Measurements from ENCODE around the gene SHC3.

Gene SHC3

DNA sequence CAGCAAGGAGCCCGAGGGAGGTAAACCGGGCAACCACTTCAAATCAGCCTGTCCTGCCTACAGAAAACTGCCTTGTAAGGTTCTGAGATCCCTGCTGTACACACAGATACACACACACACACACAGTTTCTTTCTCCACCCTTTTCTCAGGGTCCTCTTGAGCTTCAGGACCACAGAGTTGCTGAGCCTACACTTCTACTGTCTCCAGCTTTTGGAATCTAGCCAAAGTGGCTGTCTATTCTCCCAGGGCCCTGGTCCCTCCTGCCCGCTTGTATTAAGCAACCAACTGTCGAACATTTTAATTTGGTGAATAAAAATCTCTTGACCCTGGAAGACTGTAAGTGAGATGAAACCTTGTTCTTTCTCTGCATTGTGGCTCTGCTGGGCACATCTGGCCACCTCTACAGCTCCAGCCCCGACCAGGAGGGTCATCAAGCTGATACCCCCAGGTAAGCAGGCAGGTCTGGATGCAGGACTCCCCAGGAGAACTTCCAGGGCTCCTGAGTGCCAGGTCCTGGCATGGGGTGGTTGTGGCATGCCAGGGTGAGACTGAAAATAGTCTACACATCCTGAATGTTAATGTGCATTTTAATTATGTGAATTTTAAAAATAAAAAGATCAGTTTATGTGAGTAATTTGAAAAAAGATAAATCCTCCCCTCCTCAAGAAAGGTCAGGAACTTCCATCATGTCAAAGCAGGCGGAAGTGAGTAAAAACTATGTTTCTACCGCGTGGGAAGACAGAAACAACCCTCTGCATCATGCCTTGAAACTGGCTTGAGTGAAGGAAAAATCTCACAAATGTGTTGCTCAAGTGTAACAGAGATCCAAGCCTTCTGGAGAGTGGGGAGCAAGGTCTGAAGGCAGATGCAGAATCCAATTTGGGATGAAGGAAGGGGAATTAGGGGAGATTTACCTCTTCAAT lies 202.4 kb downstream of the SHC3 start:
- DNase-seq = no peak

GRCh38 chr9:88974641-88975040 lies 204.0 kb downstream of the SHC3 start:
- DNase-seq = no peak

GRCh38 chr9:88973281-88974045 lies 205.2 kb downstream of the SHC3 start:
- no peak for DNase-seq

GRCh38 chr9:88972401-88972800 lies 206.2 kb downstream of the SHC3 start:
- peak in 1 of 2 experiments; percentile 1 for DNase-seq

GRCh38 chr9:88971131-88971960 lies 207.3 kb downstream of the SHC3 start:
- no peak for DNase-seq

GRCh38 chr9:88969646-88970373 lies 208.8 kb downstream of the SHC3 start:
- no peak for DNase-seq

- DNase-seq = no peak
Measured at GRCh38 chr9:88968799-88969198, 209.8 kb downstream of the SHC3 start.

DNA sequence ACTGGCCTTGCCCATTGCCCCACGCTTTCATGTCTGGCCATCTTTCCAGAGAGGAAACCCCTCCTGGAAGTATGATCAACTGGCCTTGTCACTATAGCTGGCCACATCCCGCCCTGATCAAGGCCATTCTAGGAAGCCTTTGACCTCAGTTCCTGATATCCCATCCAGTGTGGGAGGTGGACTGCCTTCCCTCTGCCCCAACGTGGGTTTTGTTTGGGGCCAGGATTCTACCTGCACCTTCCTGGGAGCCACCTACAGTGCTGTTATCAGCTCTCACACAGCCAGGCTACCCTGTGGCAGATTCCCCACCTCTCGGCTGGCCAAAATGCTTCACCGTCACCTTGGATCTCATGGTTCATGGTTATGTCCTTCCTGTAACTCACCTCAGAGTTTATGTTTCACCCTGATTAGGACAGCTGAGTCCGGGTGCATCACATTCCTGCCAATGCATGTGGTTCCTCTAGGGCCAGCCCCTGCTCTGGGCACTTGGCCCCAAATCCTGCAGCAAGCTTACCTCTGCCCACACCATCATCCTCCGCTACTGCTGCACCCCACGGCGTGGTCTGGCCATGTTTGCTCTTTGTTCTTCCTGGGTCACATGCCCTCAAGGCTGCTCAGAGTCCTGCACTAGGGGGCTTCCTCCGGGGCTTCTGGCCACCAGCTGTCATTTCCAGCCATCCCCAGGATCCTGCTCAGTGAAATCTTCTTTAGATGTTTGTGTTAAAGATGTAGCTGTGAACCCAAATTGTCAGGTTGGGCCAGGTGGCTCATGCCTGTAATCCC lies 211.5 kb downstream of the SHC3 start:
- DNase-seq = no peak

GRCh38 chr9:88965473-88965872 lies 213.1 kb downstream of the SHC3 start:
- no peak for DNase-seq

DNA sequence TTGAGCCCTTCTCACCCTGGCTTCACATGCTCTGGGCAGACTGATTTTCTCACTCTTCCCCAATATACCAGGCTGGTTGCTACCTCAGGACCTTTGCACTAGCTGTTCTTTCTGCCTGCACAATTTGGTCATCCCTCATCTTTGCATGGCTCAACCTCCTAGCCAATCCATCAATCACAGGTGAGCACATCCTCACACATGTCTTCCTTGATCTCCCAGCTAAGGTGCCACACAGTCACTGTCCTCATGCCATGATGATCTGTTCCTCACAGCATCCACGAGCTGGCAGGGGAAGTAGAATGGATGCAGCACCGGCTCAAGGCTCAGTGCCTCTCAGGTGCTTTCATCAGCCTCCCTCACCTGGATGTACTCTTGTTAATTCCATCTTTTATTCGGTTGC lies 218.0 kb downstream of the SHC3 start:
- DNase-seq = no peak

GRCh38 chr9:88959727-88960469 lies 218.7 kb downstream of the SHC3 start:
- DNase-seq = peak; percentile 16 to 34

GRCh38 chr9:88957526-88957925 lies 221.1 kb downstream of the SHC3 start:
- no peak for DNase-seq

All from NCI-H524 (cell line).